ENCODE measurements around the gene TPRG1.

TPRG1 gene

DNA sequence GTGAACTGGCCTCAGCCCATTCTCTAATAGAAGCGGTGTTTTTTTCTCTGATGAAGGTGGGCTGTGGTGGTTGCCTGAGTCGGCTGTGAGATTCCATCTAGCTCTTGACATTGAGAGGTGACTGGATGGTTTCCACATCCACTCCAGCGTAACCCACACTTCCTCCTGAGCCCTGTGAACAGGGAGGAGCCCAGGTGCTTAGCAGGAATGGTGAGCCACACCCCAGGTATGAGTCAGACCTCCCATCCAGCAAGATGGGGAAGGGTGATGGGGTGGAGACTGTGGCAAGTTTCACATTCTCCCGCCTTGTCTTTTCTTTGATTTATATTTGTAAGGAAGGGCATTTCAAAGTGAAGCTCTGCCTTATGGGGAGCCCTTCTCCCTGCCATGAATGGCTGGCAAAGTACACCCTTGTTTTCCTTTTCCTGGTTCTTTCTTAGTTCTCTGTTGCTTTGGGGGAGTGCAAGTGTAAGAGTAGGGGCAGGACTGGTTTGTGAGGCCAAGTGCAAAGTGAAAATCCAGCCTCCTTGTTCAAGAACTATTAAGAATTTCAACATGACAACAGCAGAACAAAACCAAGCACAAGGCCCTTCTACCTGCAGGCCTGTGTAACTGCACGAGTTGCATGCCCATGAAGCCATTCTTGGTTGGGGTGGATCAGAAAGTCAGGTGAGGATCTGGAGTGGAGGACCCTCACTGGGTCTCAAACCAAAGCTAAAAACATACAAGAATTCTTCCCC, 4.6 kb upstream of the TPRG1 start:
- TF ChIP-seq, protein P1, sequence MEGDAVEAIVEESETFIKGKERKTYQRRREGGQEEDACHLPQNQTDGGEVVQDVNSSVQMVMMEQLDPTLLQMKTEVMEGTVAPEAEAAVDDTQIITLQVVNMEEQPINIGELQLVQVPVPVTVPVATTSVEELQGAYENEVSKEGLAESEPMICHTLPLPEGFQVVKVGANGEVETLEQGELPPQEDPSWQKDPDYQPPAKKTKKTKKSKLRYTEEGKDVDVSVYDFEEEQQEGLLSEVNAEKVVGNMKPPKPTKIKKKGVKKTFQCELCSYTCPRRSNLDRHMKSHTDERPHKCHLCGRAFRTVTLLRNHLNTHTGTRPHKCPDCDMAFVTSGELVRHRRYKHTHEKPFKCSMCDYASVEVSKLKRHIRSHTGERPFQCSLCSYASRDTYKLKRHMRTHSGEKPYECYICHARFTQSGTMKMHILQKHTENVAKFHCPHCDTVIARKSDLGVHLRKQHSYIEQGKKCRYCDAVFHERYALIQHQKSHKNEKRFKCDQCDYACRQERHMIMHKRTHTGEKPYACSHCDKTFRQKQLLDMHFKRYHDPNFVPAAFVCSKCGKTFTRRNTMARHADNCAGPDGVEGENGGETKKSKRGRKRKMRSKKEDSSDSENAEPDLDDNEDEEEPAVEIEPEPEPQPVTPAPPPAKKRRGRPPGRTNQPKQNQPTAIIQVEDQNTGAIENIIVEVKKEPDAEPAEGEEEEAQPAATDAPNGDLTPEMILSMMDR (IDR thresholded peaks at IDR 0.05): no peak

DNA sequence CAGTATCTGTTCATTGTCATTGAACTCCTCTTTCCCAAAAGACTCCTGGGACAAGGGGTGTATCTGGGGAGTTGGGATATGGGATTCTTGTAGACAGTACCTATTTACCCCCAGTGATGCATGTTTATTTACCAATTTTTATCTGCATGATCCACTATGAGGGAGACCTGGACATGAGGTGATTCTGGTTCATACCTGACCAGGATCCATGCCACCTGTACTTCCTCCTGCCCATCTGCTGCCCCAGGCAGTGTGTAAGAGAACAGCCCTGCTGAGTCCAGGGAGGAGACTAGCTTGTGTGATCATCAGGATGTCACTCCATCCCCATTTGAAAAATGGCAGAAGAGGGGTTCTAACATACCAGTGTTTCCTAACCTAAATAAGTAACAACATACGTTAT, 3.1 kb upstream of the TPRG1 start:
- TF ChIP-seq, protein P1 (IDR thresholded peaks at IDR 0.05): no peak

DNA sequence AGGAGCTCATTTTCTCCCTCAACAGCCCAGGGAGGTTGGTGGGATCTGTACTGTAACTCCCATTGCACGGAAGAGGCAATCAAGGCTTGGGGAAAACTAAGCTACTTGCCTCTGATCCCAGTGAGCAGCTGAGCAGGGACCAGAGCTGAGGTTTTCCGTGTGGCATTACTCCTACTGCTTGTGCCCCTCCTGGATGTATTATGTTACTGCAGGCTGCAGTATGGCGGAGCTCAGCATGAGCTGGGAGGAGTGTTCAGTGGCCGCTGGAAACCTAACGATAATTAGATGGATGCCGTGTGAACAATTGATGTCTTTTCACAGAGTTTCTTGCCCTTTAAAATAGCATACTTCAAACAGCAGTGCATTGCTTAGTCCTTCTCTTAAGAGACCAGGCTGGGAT, 2.0 kb upstream of the TPRG1 start:
- TF ChIP-seq, protein P1 (IDR thresholded peaks at IDR 0.05): no peak

DNA sequence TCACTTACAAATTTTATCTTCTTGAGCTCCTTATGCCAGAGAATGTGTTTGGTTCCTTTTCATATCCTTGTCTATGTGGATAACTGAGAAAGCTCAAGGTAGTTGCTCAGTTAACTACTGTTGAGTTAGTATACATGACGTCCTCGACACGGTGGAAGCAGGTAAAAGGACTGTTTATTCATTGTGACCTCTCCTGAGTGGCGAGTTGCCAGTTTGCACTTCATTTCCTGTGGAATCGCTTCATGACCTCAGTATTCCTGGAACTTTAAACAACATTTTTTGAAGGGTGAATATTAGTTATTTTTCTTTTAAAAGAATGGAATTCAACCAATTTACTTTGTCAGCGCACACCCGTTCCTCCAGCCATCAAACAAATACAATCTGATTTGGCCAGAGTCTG, 1.2 kb upstream of the TPRG1 start:
- TF ChIP-seq, protein P1 (IDR thresholded peaks at IDR 0.05): no peak

DNA sequence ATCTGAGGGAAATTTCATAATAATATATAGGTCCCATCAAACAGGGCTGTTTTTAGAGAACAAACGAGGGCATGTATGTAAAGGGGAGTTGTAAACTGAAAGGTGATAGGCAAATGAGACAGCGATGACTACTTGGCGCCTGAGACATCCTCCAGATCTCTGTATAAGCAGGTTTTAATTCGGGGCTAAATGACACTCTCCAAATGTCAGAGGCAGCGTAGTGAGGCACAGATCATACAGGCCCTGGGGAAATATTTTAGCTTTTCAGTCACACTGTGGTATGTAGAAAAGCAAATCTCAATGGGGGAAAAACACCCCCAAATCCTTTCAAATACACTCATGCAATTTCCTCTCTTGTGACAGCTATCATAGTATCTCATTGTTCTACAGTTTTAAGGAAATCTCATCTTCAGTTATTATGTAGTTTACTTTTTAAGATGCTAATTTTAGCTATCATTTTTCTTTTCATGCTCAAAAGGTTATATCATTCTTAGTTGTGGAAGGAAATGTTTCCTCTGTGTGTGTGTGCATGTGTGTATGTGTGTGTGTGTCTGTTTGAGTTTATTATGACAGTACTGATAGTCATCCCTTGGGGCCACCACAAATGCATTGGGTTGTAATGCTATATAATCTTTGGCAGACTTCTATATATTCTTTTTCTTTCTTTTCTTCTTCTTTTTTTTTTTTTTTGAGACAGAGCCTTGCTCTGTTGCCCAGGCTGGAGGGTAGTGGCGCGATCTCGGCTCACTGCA, 1.1 kb downstream of the TPRG1 start:
- TF ChIP-seq, protein P1 (IDR thresholded peaks at IDR 0.05): no peak

DNA sequence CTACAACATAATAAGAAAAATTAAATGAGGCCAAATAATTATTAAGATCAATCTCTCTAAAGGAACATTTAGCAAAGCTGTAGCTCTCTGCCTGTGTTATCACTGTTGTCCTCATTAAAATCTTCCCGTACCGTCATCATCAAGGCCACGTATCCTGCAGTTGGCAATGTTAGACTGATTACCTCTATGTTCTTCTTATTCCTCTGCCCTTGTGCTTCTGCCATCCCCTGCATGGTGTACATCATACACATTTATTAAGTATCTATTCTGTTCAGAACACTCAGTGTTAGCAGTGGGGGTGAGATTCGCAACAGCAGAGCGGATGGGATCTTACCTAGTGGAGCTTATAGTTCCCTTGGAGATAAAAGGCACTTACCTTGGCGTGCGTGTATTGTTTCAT, 12.8 kb downstream of the TPRG1 start:
- TF ChIP-seq, protein P1 (IDR thresholded peaks at IDR 0.05): no peak

DNA sequence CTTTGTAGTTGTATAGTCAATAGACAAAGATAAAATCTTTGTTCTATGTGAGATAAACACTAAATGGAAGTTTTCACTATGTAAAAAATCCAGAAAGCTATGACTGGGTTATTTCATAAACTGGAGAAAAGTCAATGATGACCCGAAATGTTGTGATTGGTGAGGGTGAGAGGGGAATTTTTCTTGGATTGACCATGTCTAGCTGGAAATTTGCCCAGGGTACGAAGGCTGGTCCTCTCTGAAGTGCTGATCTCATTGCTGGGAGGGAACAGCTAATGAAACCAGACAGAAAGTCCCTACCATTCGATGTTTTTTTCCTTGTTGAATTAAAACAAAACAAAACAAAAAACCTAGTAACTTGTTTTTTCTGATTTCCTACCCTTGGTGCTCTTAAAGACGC, 14.3 kb downstream of the TPRG1 start:
- TF ChIP-seq, protein P1 (IDR thresholded peaks at IDR 0.05): no peak

All from LNCAP (cell line).